Mesendoderm (in vitro differentiated cells): ENCODE data around the gene VTN.

Experiments
- DNase-seq: peaks from one replicate; pipeline ENCODE4 v3.0.0; 2013
- H2AK5ac ChIP-seq: 2 replicates; pipeline ENCODE4 v1.6.1; 2013; ENCODE audit warnings: low read length, inconsistent platforms
- H2BK120ac ChIP-seq: 2 replicates; pipeline ENCODE4 v1.6.1; 2013; ENCODE audit warnings: low read depth, mild to moderate bottlenecking, low read length, moderate library complexity, mixed read lengths
- H2BK15ac ChIP-seq: replicated peaks from 2 replicates; pipeline ENCODE4 v1.6.1; 2013; ENCODE audit warnings: low read depth, mild to moderate bottlenecking, moderate library complexity
- H2BK5ac ChIP-seq: 2 replicates; pipeline ENCODE4 v1.6.1; 2013; ENCODE audit warnings: low read length, inconsistent platforms
- H3K18ac ChIP-seq: 2 replicates; pipeline ENCODE4 v1.6.1; 2013; ENCODE audit warnings: mild to moderate bottlenecking, low read length, mixed read lengths
- H3K23ac ChIP-seq: one replicate; pipeline ENCODE4 v1.6.1; 2013; ENCODE audit warnings: low read length
- H3K27ac ChIP-seq: 2 replicates; pipeline ENCODE4 v1.5.1; 2013; ENCODE audit warnings: low read depth, mild to moderate bottlenecking, inconsistent platforms, low read length, moderate library complexity
- H3K27me3 ChIP-seq: 2 replicates; pipeline ENCODE4 v1.6.1; 2013; ENCODE audit warnings: low read length, control low read depth, mild to moderate bottlenecking, inconsistent platforms; ENCODE audit not compliant: insufficient read depth, poor library complexity
- H3K36me3 ChIP-seq: 2 replicates; pipeline ENCODE4 v1.6.1; 2013; ENCODE audit warnings: low read length, inconsistent platforms; ENCODE audit not compliant: control insufficient read depth, insufficient read depth
- H3K4ac ChIP-seq: one replicate; pipeline ENCODE4 v1.6.1; 2013; ENCODE audit warnings: low read depth, mild to moderate bottlenecking, low read length, moderate library complexity
- H3K4me1 ChIP-seq: 2 replicates; pipeline ENCODE4 v1.6.1; 2013; ENCODE audit warnings: low read depth, low read length, inconsistent platforms; ENCODE audit not compliant: control insufficient read depth
- H3K4me2 ChIP-seq: 2 replicates; pipeline ENCODE4 v1.6.1; 2013; ENCODE audit warnings: low read length
- H3K4me3 ChIP-seq: 2 replicates; pipeline ENCODE4 v1.5.1; 2013; ENCODE audit warnings: mild to moderate bottlenecking, low read length
- H3K56ac ChIP-seq: one replicate; pipeline ENCODE4 v1.6.1; 2013; ENCODE audit warnings: low read length
- H3K79me1 ChIP-seq: 2 replicates; pipeline ENCODE4 v1.6.1; 2013; ENCODE audit warnings: low read length, inconsistent platforms
- H3K79me2 ChIP-seq: 2 replicates; pipeline ENCODE4 v1.6.1; 2013; ENCODE audit warnings: mild to moderate bottlenecking, low read length; ENCODE audit not compliant: control insufficient read depth, insufficient read depth
- H3K9ac ChIP-seq: 2 replicates; pipeline ENCODE4 v1.6.1; 2013; ENCODE audit warnings: low read length, inconsistent platforms
- H4K5ac ChIP-seq: one replicate; pipeline ENCODE4 v1.6.1; 2013; ENCODE audit warnings: low read length
- H4K8ac ChIP-seq: one replicate; pipeline ENCODE4 v1.6.1; 2013; ENCODE audit warnings: low read depth, mild to moderate bottlenecking, control low read depth, low read length, moderate library complexity
- WGBS: extraction: QIAGEN DNeasy Blood & Tissue Kit; methylation state at CpG from one replicate; pipeline ENCODE4 v1.1.7; 2013; ENCODE audit warnings: low lambda C conversion rate, missing lambda C conversion rate; ENCODE audit not compliant: insufficient coverage; ENCODE audit errors: extremely low coverage; 5-methylcytosine and 5-hydroxymethylcytosine counted together

The VTN gene

DNA sequence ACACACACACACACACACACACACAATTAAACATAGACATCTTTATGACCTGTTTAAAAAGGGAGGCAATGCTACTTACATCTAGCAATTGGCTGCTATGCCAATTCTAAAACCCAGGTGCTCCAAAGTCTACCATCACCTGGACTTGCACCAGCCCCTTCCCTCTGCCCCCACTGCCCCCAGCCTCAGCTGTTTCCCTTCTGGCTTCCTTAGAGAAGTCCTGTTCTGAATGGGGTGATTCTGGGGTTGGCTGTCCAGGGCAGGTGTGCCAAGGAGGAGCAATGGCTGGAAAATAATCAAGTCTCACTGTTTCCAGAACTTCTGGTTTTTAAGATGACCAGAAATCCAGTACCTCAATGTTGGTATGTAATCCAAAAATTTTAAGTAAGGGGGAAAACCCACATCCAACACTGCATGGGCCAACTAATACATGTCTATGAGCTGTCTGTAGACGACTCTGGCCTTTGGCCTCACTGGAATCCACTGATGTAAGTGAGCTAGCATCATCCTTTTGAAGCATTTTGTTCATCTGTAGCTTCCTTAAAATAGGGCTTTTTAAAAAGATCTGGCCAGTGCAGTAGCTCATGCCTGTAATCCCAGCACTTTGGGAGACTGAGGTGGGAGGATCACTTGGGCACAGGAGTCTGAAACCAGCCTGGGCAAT, 36.9 kb downstream of the VTN start:
- no peak overlapping the region for H3K9ac ChIP-seq
- peaks cover 4% of the 10 kb centered on the region for H3K36me3 ChIP-seq
- WGBS: no CpG with 5 or more reads among the region's 1 CpG
- H4K8ac ChIP-seq: no peak overlapping the region
- no peak for DNase-seq
- no peak overlapping the region for H2BK15ac ChIP-seq
- no peak overlapping the region for H2AK5ac ChIP-seq
- H3K4me1 ChIP-seq: peaks cover 9% of the 10 kb centered on the region
- H3K27me3 ChIP-seq: no peaks in the 10 kb centered on the region
- no peak overlapping the region for H3K18ac ChIP-seq
- no peak overlapping the region for H4K5ac ChIP-seq
- H2BK5ac ChIP-seq: no peak overlapping the region
- H3K27ac ChIP-seq: no peak overlapping the region
- H2BK120ac ChIP-seq: no peak overlapping the region
- H3K79me1 ChIP-seq: peaks cover 11% of the 10 kb centered on the region
- H3K79me2 ChIP-seq: peaks cover 12% of the 10 kb centered on the region
- H3K56ac ChIP-seq: no peak overlapping the region
- no peak overlapping the region for H3K4me3 ChIP-seq
- no peak overlapping the region for H3K4ac ChIP-seq
- H3K4me2 ChIP-seq: no peak overlapping the region
- no peak overlapping the region for H3K23ac ChIP-seq

DNA sequence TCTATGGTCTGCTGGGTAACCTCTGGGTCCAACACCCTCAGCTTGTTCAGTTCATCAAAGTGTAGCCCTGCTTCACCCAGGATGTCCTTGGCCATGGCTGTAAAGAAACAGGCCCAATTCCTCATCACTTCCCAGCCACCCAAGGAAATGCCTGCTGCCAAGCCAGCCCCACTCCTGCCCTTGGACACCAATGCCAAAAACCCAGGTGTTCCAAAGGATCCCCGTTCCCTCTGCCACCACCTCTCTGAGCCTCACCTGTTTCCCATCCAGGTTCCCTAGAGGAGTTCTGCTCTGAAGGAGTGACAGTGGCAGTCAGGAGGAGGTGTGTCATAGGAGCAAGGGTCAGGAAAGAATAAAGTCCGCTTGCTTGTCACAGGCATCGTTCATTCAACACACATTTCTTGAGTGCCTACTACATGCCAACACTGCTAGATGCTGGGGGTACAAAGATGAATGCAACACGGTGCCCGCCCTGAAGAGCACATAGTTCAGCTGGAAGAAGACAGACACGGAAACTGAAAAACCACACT, 38.2 kb downstream of the VTN start:
- no peak overlapping the region for H3K4ac ChIP-seq
- H4K8ac ChIP-seq: no peak overlapping the region
- H3K56ac ChIP-seq: no peak overlapping the region
- no peak overlapping the region for H3K27ac ChIP-seq
- no peak overlapping the region for H2BK5ac ChIP-seq
- no peak overlapping the region for H2BK15ac ChIP-seq
- no peak for DNase-seq
- no peak overlapping the region for H3K18ac ChIP-seq
- peaks cover 6% of the 10 kb centered on the region for H3K36me3 ChIP-seq
- peaks cover 5% of the 10 kb centered on the region for H3K79me2 ChIP-seq
- no peaks in the 10 kb centered on the region for H3K27me3 ChIP-seq
- WGBS: no CpG with 5 or more reads among the region's 6 CpGs
- no peak overlapping the region for H3K9ac ChIP-seq
- peaks cover 9% of the 10 kb centered on the region for H3K79me1 ChIP-seq
- H3K4me1 ChIP-seq: peaks cover 9% of the 10 kb centered on the region
- no peak overlapping the region for H2AK5ac ChIP-seq
- no peak overlapping the region for H3K4me3 ChIP-seq
- H3K4me2 ChIP-seq: no peak overlapping the region
- no peak overlapping the region for H3K23ac ChIP-seq
- H4K5ac ChIP-seq: no peak overlapping the region
- no peak overlapping the region for H2BK120ac ChIP-seq

GRCh38 chr17:28330671-28331070, 39.4 kb downstream of the VTN start:
- WGBS: no CpG with 5 or more reads among the region's 5 CpGs
- H2AK5ac ChIP-seq: no peak overlapping the region
- no peak overlapping the region for H3K4me3 ChIP-seq
- no peak overlapping the region for H3K4ac ChIP-seq
- H3K4me1 ChIP-seq: peaks cover 6% of the 10 kb centered on the region
- peaks cover 11% of the 10 kb centered on the region for H3K36me3 ChIP-seq
- H3K23ac ChIP-seq: no peak overlapping the region
- no peak overlapping the region for H3K4me2 ChIP-seq
- H2BK120ac ChIP-seq: no peak overlapping the region
- no peak for DNase-seq
- H3K18ac ChIP-seq: no peak overlapping the region
- H4K5ac ChIP-seq: no peak overlapping the region
- H3K56ac ChIP-seq: no peak overlapping the region
- H3K27me3 ChIP-seq: no peaks in the 10 kb centered on the region
- H3K9ac ChIP-seq: no peak overlapping the region
- H3K79me1 ChIP-seq: peaks cover 11% of the 10 kb centered on the region
- no peak overlapping the region for H2BK5ac ChIP-seq
- H4K8ac ChIP-seq: no peak overlapping the region
- no peak overlapping the region for H3K27ac ChIP-seq
- H2BK15ac ChIP-seq: no peak overlapping the region
- peaks cover 3% of the 10 kb centered on the region for H3K79me2 ChIP-seq

DNA sequence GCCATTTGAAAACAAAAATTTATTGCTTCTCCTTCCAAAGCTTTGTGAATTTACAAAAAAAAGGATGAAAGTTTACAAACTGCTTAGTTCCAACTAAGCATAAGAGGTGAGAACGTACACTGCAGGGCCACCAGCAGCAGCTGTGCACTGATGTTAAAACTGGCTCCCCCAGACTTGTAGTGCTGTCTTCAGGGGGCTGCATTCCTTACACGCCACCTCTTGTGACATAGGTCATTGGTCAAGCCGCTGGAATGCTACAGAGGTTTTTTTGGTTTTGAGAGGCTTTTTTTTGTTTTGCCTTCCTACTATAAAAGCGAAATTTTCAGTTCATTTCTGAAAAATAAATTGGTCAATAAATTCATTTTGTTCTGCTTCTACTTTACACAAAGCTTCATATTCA, 41.8 kb downstream of the VTN start:
- Histone ChIP-seq H3K9ac (no peak overlapping the region), H3K23ac (no peak overlapping the region), H3K56ac (no peak overlapping the region), H2AK5ac (no peak overlapping the region), H4K5ac (no peak overlapping the region), H3K4ac (no peak overlapping the region), H3K27me3 (no peaks in the 10 kb centered on the region), H4K8ac (no peak overlapping the region), H3K79me1 (peaks cover 12% of the 10 kb centered on the region), H2BK15ac (no peak overlapping the region), H2BK5ac (no peak overlapping the region), H3K36me3 (peaks cover 11% of the 10 kb centered on the region), H3K79me2 (peaks cover 21% of the 10 kb centered on the region), H3K27ac (no peak overlapping the region), H3K4me1 (no peaks in the 10 kb centered on the region), H2BK120ac (no peak overlapping the region), H3K4me2 (no peak overlapping the region), H3K4me3 (no peak overlapping the region), H3K18ac (no peak overlapping the region)
- WGBS: no CpG with 5 or more reads among the region's 4 CpGs
- no peak for DNase-seq

GRCh38 chr17:28327709-28328108, 42.4 kb downstream of the VTN start:
- Histone ChIP-seq H3K4ac (no peak overlapping the region), H3K4me1 (no peaks in the 10 kb centered on the region), H2BK15ac (no peak overlapping the region), H2BK5ac (no peak overlapping the region), H3K27me3 (no peaks in the 10 kb centered on the region), H3K18ac (no peak overlapping the region), H4K5ac (no peak overlapping the region), H2BK120ac (no peak overlapping the region), H3K36me3 (peaks cover 11% of the 10 kb centered on the region), H2AK5ac (no peak overlapping the region), H3K79me1 (peaks cover 12% of the 10 kb centered on the region), H3K27ac (no peak overlapping the region), H3K9ac (no peak overlapping the region), H3K23ac (no peak overlapping the region), H3K79me2 (peaks cover 26% of the 10 kb centered on the region), H3K4me2 (no peak overlapping the region), H3K4me3 (no peak overlapping the region), H3K56ac (no peak overlapping the region), H4K8ac (no peak overlapping the region)
- no peak for DNase-seq
- WGBS: no CpG with 5 or more reads among the region's 3 CpGs
